ENCODE data around the gene XAF1.

XAF1 gene

GRCh38 chr17:6782244-6782643, 26.4 kb downstream of the XAF1 start:
- H3K4me3 ChIP-seq (replicated peaks; ENCODE audit: low read depth, low read length): no peak overlapping the region
- no peak for TF ChIP-seq CTCF (IDR thresholded peaks at IDR 0.05; ENCODE audit: insufficient read depth, low read length, poor library complexity, severe bottlenecking)
- DNase-seq (ENCODE audit: extremely low read depth, insufficient read length): no peak
- no peaks in the 10 kb centered on the region for H3K36me3 ChIP-seq (ENCODE audit: control insufficient read depth, insufficient read depth, low read length)
- H3K27me3 ChIP-seq (replicated peaks; ENCODE audit: control insufficient read depth, insufficient read depth, low read length): no peaks in the 10 kb centered on the region; the same call in 1 of the 2 replicates

- DNase-seq (ENCODE audit: extremely low read depth, insufficient read length): no peak
- no peaks in the 10 kb centered on the region; the same call in 1 of the 2 replicates for H3K27me3 ChIP-seq (replicated peaks; ENCODE audit: control insufficient read depth, insufficient read depth, low read length)
- no peak overlapping the region for H3K4me3 ChIP-seq (replicated peaks; ENCODE audit: low read depth, low read length)
- TF ChIP-seq CTCF (IDR thresholded peaks at IDR 0.05; ENCODE audit: insufficient read depth, low read length, poor library complexity, severe bottlenecking): no peak
- H3K36me3 ChIP-seq (ENCODE audit: control insufficient read depth, insufficient read depth, low read length): no peaks in the 10 kb centered on the region
These were observed 30.8 kb downstream of the XAF1 start for GRCh38 chr17:6786618-6787017.

GRCh38 chr17:6787081-6787693, 31.3 kb downstream of the XAF1 start:
- TF ChIP-seq CTCF (IDR thresholded peaks at IDR 0.05; ENCODE audit: insufficient read depth, low read length, poor library complexity, severe bottlenecking): no peak
- no peaks in the 10 kb centered on the region for H3K36me3 ChIP-seq (ENCODE audit: control insufficient read depth, insufficient read depth, low read length)
- no peak overlapping the region for H3K4me3 ChIP-seq (replicated peaks; ENCODE audit: low read depth, low read length)
- DNase-seq (ENCODE audit: extremely low read depth, insufficient read length): no peak
- H3K27me3 ChIP-seq (replicated peaks; ENCODE audit: control insufficient read depth, insufficient read depth, low read length): no peaks in the 10 kb centered on the region; the same call in 1 of the 2 replicates

GRCh38 chr17:6789146-6789545, 33.3 kb downstream of the XAF1 start:
- H3K36me3 ChIP-seq (ENCODE audit: control insufficient read depth, insufficient read depth, low read length): no peaks in the 10 kb centered on the region
- no peak for TF ChIP-seq CTCF (IDR thresholded peaks at IDR 0.05; ENCODE audit: insufficient read depth, low read length, poor library complexity, severe bottlenecking)
- no peak for DNase-seq (ENCODE audit: extremely low read depth, insufficient read length)
- H3K27me3 ChIP-seq (replicated peaks; ENCODE audit: control insufficient read depth, insufficient read depth, low read length): no peaks in the 10 kb centered on the region; the same call in 1 of the 2 replicates
- no peak overlapping the region for H3K4me3 ChIP-seq (replicated peaks; ENCODE audit: low read depth, low read length)

- Histone ChIP-seq H3K36me3 (ENCODE audit: control insufficient read depth, insufficient read depth, low read length) (no peaks in the 10 kb centered on the region), H3K27me3 (replicated peaks; ENCODE audit: control insufficient read depth, insufficient read depth, low read length) (no peaks in the 10 kb centered on the region; the same call in 1 of the 2 replicates), H3K4me3 (replicated peaks; ENCODE audit: low read depth, low read length) (no peak overlapping the region)
- no peak for DNase-seq (ENCODE audit: extremely low read depth, insufficient read length)
- no peak for TF ChIP-seq CTCF (IDR thresholded peaks at IDR 0.05; ENCODE audit: insufficient read depth, low read length, poor library complexity, severe bottlenecking)
These were observed 38.1 kb downstream of the XAF1 start for GRCh38 chr17:6793748-6794493.
